Osteocyte (in vitro differentiated cells): ENCODE measurements around the gene SLC25A11. TPM values are rescaled to one million over a fixed set of nuclear protein-coding genes. Genes with fewer than 3 reads are reported as not detected.

Source experiments
- DNase-seq: peaks from one replicate; pipeline ENCODE4 v3.0.0; 2021; ENCODE audit warnings: mixed read lengths; ENCODE audit not compliant: unreplicated experiment; ENCODE audit errors: extremely low spot score
- H3K27ac Mint-ChIP-seq: one replicate; pipeline ENCODE4 v1.8.0; 2021; ENCODE audit warnings: mild to moderate bottlenecking, mixed read lengths; ENCODE audit not compliant: unreplicated experiment
- H3K27me3 Mint-ChIP-seq: one replicate; pipeline ENCODE4 v1.8.0; 2021; ENCODE audit warnings: mixed read lengths; ENCODE audit not compliant: unreplicated experiment
- H3K36me3 Mint-ChIP-seq: one replicate; pipeline ENCODE4 v1.8.0; 2021; ENCODE audit warnings: mixed read lengths; ENCODE audit not compliant: unreplicated experiment
- H3K4me1 Mint-ChIP-seq: one replicate; pipeline ENCODE4 v1.8.0; 2021; ENCODE audit warnings: mixed read lengths; ENCODE audit not compliant: unreplicated experiment
- H3K4me3 Mint-ChIP-seq: one replicate; pipeline ENCODE4 v1.8.0; 2021; ENCODE audit warnings: mild to moderate bottlenecking, moderate library complexity, mixed read lengths; ENCODE audit not compliant: unreplicated experiment
- H3K9me3 Mint-ChIP-seq: one replicate; pipeline ENCODE4 v1.8.0; 2021; ENCODE audit warnings: mixed read lengths; ENCODE audit not compliant: unreplicated experiment
- CTCF ChIP-seq: fragments of 200-600 bp; sonication (generic); IDR thresholded peaks from 2 replicates; pipeline ENCODE4 v1.5.0; 2021; ENCODE audit warnings: antibody characterized with exemption, mild to moderate bottlenecking, moderate library complexity
- long read RNA-seq: library from polyadenylated mRNA; unstranded; transcript quantifications from one replicate; pipeline ENCODE4 v2.0.0, GENCODE V29; 2021
- total RNA-seq: library from RNA; stranded (reverse); gene quantifications from 2 replicates; pipeline ENCODE4 v1.2.1, GENCODE V29; 2021

Gene SLC25A11
- 59.6 and 60.6 TPM in 2 replicates for total RNA-seq
- long read RNA-seq, transcript SLC25A11-201 (8 exons, 1,897 nt), result major isoform, 84 of 94 reads
- long read RNA-seq, partial matches to known transcripts, result 1 of 94 reads
- long read RNA-seq, other reads (novel, unspliced or antisense), result 8 of 94 reads

- H3K4me3 Mint-ChIP-seq, result peak within 1 kb of the TSS; percentile 85
- H3K9me3 Mint-ChIP-seq, result no peaks in the 10 kb centered on the region
- peak; percentile 99 for DNase-seq
- peaks cover 16% of the 10 kb centered on the region for H3K36me3 Mint-ChIP-seq
- peaks cover 42% of the 10 kb centered on the region for H3K4me1 Mint-ChIP-seq
- no peak for TF ChIP-seq CTCF
- H3K27me3 Mint-ChIP-seq, result no peaks in the 10 kb centered on the region
- peak within 1 kb of the TSS; percentile 99 for H3K27ac Mint-ChIP-seq
Measured at GRCh38 chr17:4939796-4940554, at the start of gene SLC25A11, which contains the start of gene RNF167. TSS of gene SLC25A11 (minus strand) at chr17:4940046. CDS start at chr17:4939910, 136 bp downstream. TSS of gene RNF167 (plus strand) at chr17:4940268. CDS start at chr17:4940910, 642 bp downstream.

GRCh38 chr17:4987767-4988567 is 48.1 kb upstream of the SLC25A11 start:
- peaks cover 30% of the 10 kb centered on the region for H3K4me1 Mint-ChIP-seq
- no peaks in the 10 kb centered on the region for H3K27me3 Mint-ChIP-seq
- H3K4me3 Mint-ChIP-seq, result peak overlapping the region; percentile 87
- H3K27ac Mint-ChIP-seq, result peak overlapping the region; percentile 94
- H3K9me3 Mint-ChIP-seq, result no peaks in the 10 kb centered on the region
- TF ChIP-seq CTCF, result no peak
- no peaks in the 10 kb centered on the region for H3K36me3 Mint-ChIP-seq
- DNase-seq, result no peak

GRCh38 chr17:4986951-4987766 is 47.3 kb upstream of the SLC25A11 start, which contains the start of gene CAMTA2:
TSS of gene CAMTA2 (minus strand) at chr17:4987675. CDS start at chr17:4986222, 1,453 bp downstream.
- H3K27me3 Mint-ChIP-seq, result no peaks in the 10 kb centered on the region
- H3K27ac Mint-ChIP-seq, result peak within 1 kb of the TSS; percentile 94
- H3K4me3 Mint-ChIP-seq, result peak within 1 kb of the TSS; percentile 87
- peaks cover 3% of the 10 kb centered on the region for H3K36me3 Mint-ChIP-seq
- peak; percentile 80 for TF ChIP-seq CTCF
- no peaks in the 10 kb centered on the region for H3K9me3 Mint-ChIP-seq
- DNase-seq, result peak; percentile 93
- H3K4me1 Mint-ChIP-seq, result peaks cover 30% of the 10 kb centered on the region

GRCh38 chr17:4986403-4986802 is 46.6 kb upstream of the SLC25A11 start:
- no peak for TF ChIP-seq CTCF
- Mint-ChIP-seq H3K27me3 (no peaks in the 10 kb centered on the region), H3K36me3 (peaks cover 3% of the 10 kb centered on the region), H3K9me3 (no peaks in the 10 kb centered on the region), H3K4me3 (peak overlapping the region; percentile 87), H3K27ac (peak overlapping the region; percentile 94), H3K4me1 (peaks cover 30% of the 10 kb centered on the region)
- DNase-seq, result no peak
